Kidney (tissue), 14 donors: ENCODE measurements around the gene CDADC1. TPM values are rescaled to one million over a fixed set of nuclear protein-coding genes. Genes with fewer than 3 reads are reported as not detected.

Experiments
- DNase-seq, 5 donors: peaks; one replicate each; pipeline ENCODE4 v3.0.0-alpha.2; 2013 to 2020
- FAIRE-seq: peaks from 2 replicates; lab custom pipeline; 2012; peaks lifted over from hg19 to GRCh38; lab: Jason Lieb, UNC
- H3K27ac ChIP-seq, 2 donors: one replicate each; pipeline ENCODE4 v1.7.0; 2013; ENCODE audit warnings: low read depth in 2 of 2, low read length in 2 of 2, inconsistent platforms in 1 of 2
- H3K27me3 ChIP-seq: one replicate; pipeline ENCODE4 v1.7.1; 2013; ENCODE audit warnings: low read length, inconsistent platforms; ENCODE audit not compliant: control insufficient read depth, insufficient read depth
- H3K36me3 ChIP-seq, 3 donors: one replicate each; pipeline versions ENCODE4 v1.7.0 to v1.7.1; 2013; ENCODE audit warnings: low read length in 3 of 3, control low read depth in 1 of 3, inconsistent platforms in 1 of 3; ENCODE audit not compliant: insufficient read depth in 3 of 3, control insufficient read depth in 2 of 3
- H3K4me1 ChIP-seq, 3 donors: one replicate each; pipeline versions ENCODE4 v1.7.0 to v1.7.1; 2013; ENCODE audit warnings: low read length in 3 of 3, inconsistent platforms in 1 of 3, low read depth in 1 of 3; ENCODE audit not compliant: control insufficient read depth in 2 of 3, insufficient read depth in 2 of 3
- H3K4me3 ChIP-seq, 3 donors: one replicate each; pipeline versions ENCODE4 v1.7.0 to v1.8.1; 2013; ENCODE audit warnings: low read length in 3 of 3, control low read depth in 1 of 3, inconsistent platforms in 1 of 3
- H3K9ac ChIP-seq, 3 donors: one replicate each; pipeline versions ENCODE4 v1.7.0 to v1.7.1; 2013; ENCODE audit warnings: low read length in 3 of 3, control low read depth in 1 of 3, inconsistent platforms in 1 of 3
- H3K9me3 ChIP-seq, 3 donors: one replicate each; pipeline versions ENCODE4 v1.7.0 to v1.7.1; 2013; ENCODE audit warnings: low read length in 3 of 3, control low read depth in 1 of 3, inconsistent platforms in 1 of 3; ENCODE audit not compliant: control insufficient read depth in 2 of 3, insufficient read depth in 1 of 3
- CTCF ChIP-seq: IDR thresholded peaks from 3 replicates; pipeline ENCODE4 v1.5.1; 2012; ENCODE audit warnings: mild to moderate bottlenecking, moderate library complexity, borderline replicate concordance; ENCODE audit not compliant: insufficient read depth; ENCODE audit errors: extremely low read depth
- intact Hi-C: fragments of 100-400 bp; cut with DNase I; formaldehyde crosslinking; loops from one replicate; pipeline ENCODE4 v1.11.1; 2022
- polyA plus RNA-seq: library from polyadenylated mRNA; stranded (reverse); fragments of 350-450 nt; fragmentation: Illumina TruSeq; extraction: RNeasy Lipid Tissue Mini Kit (QIAGEN cat#74804); gene quantifications from one replicate; pipeline ENCODE4 v1.2.3, GENCODE V29; 2014; ENCODE audit warnings: low read depth, low replicate concordance; ENCODE audit not compliant: insufficient read depth
- total RNA-seq: library from RNA; stranded (reverse); fragmentation: NEBNext Ultra II Directional; extraction: Animal tissue kit (Norgen Biotek cat#: 25700); gene quantifications from one replicate; pipeline ENCODE4 v1.2.1, GENCODE V29; 2021
- donor health status: control.
- donor health status: control.
- donor health status: control.
- donor health status: control.
- donor health status: control.
- donor health status: DM: yes; HTN: yes; CAD: no.
- donor health status: Normal renal cell carcinoma (clear cell type).

The CDADC1 gene
- total and polyA plus RNA-seq, 2 donors from 2014 or later = 8.3 to 12.2 TPM

- DNase-seq = no peak
- FAIRE-seq = no peak
- no peak overlapping the region for H3K9ac ChIP-seq
Observed at GRCh38 chr13:49225223-49226042, 22.3 kb upstream of the CDADC1 start.

GRCh38 chr13:49226613-49227012 lies 21.1 kb upstream of the CDADC1 start:
- no peak overlapping the region for H3K4me3 ChIP-seq
- FAIRE-seq (no peak), DNase-seq (no peak)
- H3K27me3 ChIP-seq = peaks cover 7% of the 10 kb centered on the region
- no peak for TF ChIP-seq CTCF
- no peak overlapping the region for H3K9ac ChIP-seq
- H3K4me1 ChIP-seq = no peaks in the 10 kb centered on the region
- H3K9me3 ChIP-seq = no peaks in the 10 kb centered on the region
- intact Hi-C loops = no loop called here
- no peak overlapping the region for H3K27ac ChIP-seq
- no peaks in the 10 kb centered on the region for H3K36me3 ChIP-seq

More at GRCh38 chr13:49225223-49226042, 22.3 kb upstream of the CDADC1 start:
- Histone ChIP-seq H3K27me3 (peaks cover 14% of the 10 kb centered on the region), H3K36me3 (no peaks in the 10 kb centered on the region), H3K4me1 (peaks cover 0 to 5% (median 0%) of the 10 kb centered on the region in 3 donors), H3K4me3 (no peak overlapping the region), H3K9me3 (no peaks in the 10 kb centered on the region), H3K27ac (no peak overlapping the region)
- intact Hi-C loops = no loop called here
- no peak for TF ChIP-seq CTCF

- Histone ChIP-seq H3K27me3 (no peaks in the 10 kb centered on the region), H3K4me3 (no peak overlapping the region), H3K4me1 (peaks cover 0 to 13% (median 0%) of the 10 kb centered on the region in 3 donors), H3K36me3 (no peaks in the 10 kb centered on the region), H3K27ac (no peak overlapping the region), H3K9ac (no peak overlapping the region), H3K9me3 (no peaks in the 10 kb centered on the region)
- intact Hi-C loops = no loop called here
- no peak for TF ChIP-seq CTCF
- DNase-seq (no peak), FAIRE-seq (no peak)
Observed at GRCh38 chr13:49234741-49235140, 13.0 kb upstream of the CDADC1 start.
